GM19324 (cell line): ENCODE results near the gene TRPC3.

Source experiments
- ATAC-seq: cut with Tn5 transposase; IDR thresholded peaks from one replicate; pipeline ENCODE4 v1.9.1; 2021; ENCODE audit warnings: mild to moderate bottlenecking, moderate library complexity; ENCODE audit not compliant: unreplicated experiment, low FRiP score

Gene TRPC3

GRCh38 chr4:121951521-121952110, at the start of gene TRPC3:
Gene TRPC3, minus strand, starts transcription at chr4:121952060. Its CDS starts 380 bp downstream, at chr4:121951680.
- ATAC-seq: no peak

- no peak for ATAC-seq
Observed at GRCh38 chr4:122000849-122001248, 49.0 kb upstream of the TRPC3 start.

- ATAC-seq: no peak
Observed at GRCh38 chr4:121998024-121998423, 46.2 kb upstream of the TRPC3 start.

- ATAC-seq: no peak
Observed at GRCh38 chr4:121995790-121996537, 44.1 kb upstream of the TRPC3 start.

- no peak for ATAC-seq
Observed at GRCh38 chr4:121991968-121992367, 40.1 kb upstream of the TRPC3 start.

GRCh38 chr4:121990489-121990888, 38.6 kb upstream of the TRPC3 start:
- ATAC-seq: no peak

- ATAC-seq: no peak
Observed at GRCh38 chr4:121989715-121990114, 37.9 kb upstream of the TRPC3 start.

GRCh38 chr4:121988950-121989349, 37.1 kb upstream of the TRPC3 start:
- ATAC-seq: no peak

- no peak for ATAC-seq
Observed at GRCh38 chr4:121980643-121981042, 28.8 kb upstream of the TRPC3 start.

GRCh38 chr4:121978172-121978516, 26.3 kb upstream of the TRPC3 start:
- ATAC-seq: peak; percentile 45

GRCh38 chr4:121977251-121978171, 25.7 kb upstream of the TRPC3 start:
- peak; percentile 92 for ATAC-seq

- ATAC-seq: no peak
Observed at GRCh38 chr4:121975784-121976183, 23.9 kb upstream of the TRPC3 start.

- ATAC-seq: no peak
Observed at GRCh38 chr4:121973816-121974215, 22.0 kb upstream of the TRPC3 start.

- no peak for ATAC-seq
Observed at GRCh38 chr4:121968859-121969258, 17.0 kb upstream of the TRPC3 start.

- ATAC-seq: no peak
Observed at GRCh38 chr4:121964958-121965357, 13.1 kb upstream of the TRPC3 start.

GRCh38 chr4:121960818-121961217, 9.0 kb upstream of the TRPC3 start:
- no peak for ATAC-seq

- ATAC-seq: no peak
Observed at GRCh38 chr4:121958777-121959176, 6.9 kb upstream of the TRPC3 start.

GRCh38 chr4:121957266-121957665, 5.4 kb upstream of the TRPC3 start:
- no peak for ATAC-seq

- no peak for ATAC-seq
Observed at GRCh38 chr4:121953860-121954259, 2.0 kb upstream of the TRPC3 start.

- no peak for ATAC-seq
Observed at GRCh38 chr4:121952290-121952689, 430 bp upstream of the TRPC3 start.
